Measurements from ENCODE around the gene CD99.

DNA sequence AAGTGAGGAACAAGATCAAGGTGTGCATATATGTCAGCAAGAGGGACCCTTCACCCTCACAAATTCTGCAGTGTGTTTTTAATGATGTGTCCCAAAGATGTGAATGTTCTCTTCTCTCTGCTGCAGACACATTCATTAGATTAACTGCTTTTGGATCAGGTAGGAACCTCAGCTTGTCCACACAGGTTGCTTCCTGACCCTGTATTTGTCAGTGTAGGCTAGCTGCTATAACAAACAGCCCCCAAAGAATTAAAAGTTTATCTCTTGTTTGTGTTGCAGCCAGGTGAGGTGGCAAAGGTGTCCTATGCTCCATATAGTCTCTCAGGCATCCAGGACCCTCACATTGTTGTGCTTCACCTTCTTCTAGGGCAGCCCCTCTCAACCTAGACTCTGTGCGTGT is 78.5 kb downstream of the CD99 start:
- TF ChIP-seq CTCF (IDR thresholded peaks at IDR 0.05), result no peak
- TF ChIP-seq POLR2A (IDR thresholded peaks at IDR 0.05), result no peak

All from body of pancreas (tissue), 4 donors.